Measurements from ENCODE around the gene RAPGEF1.

- peak; percentile 85 to 98 for TF ChIP-seq POLR2AphosphoS5 (IDR thresholded peaks at IDR 0.05; ENCODE audit: insufficient read depth in 1 of 2, low read depth in 1 of 2)
- TF ChIP-seq CTCF (IDR thresholded peaks at IDR 0.05), result no peak
- TF ChIP-seq POLR2A (IDR thresholded peaks at IDR 0.05), result peak in 1 of 2 donors; percentile 34
Observed at GRCh38 chr9:131678499-131679111, 61.3 kb downstream of the RAPGEF1 start.

Data from vagina (tissue), 2 donors.